ENCODE data around the gene TMEM120A.

TMEM120A gene

GRCh38 chr7:75981453-75982305 lies 12.7 kb downstream of the TMEM120A start:
- DNase-seq (ENCODE audit: low read depth in 2 of 2): no peak

GRCh38 chr7:75981203-75981452 lies 13.3 kb downstream of the TMEM120A start:
- DNase-seq (ENCODE audit: low read depth in 2 of 2): no peak

- no peak for DNase-seq (ENCODE audit: low read depth in 2 of 2)
Observed at GRCh38 chr7:75980430-75981202, 13.8 kb downstream of the TMEM120A start.

GRCh38 chr7:75979759-75980429 lies 14.5 kb downstream of the TMEM120A start:
- no peak for DNase-seq (ENCODE audit: low read depth in 2 of 2)

GRCh38 chr7:75977743-75978142 lies 16.7 kb downstream of the TMEM120A start:
- no peak for DNase-seq (ENCODE audit: low read depth in 2 of 2)

GRCh38 chr7:75971961-75972763 lies 22.2 kb downstream of the TMEM120A start:
- no peak for DNase-seq (ENCODE audit: low read depth in 2 of 2)

GRCh38 chr7:75971309-75971960 lies 23.0 kb downstream of the TMEM120A start:
- no peak for DNase-seq (ENCODE audit: low read depth in 2 of 2)

- DNase-seq (ENCODE audit: low read depth in 2 of 2): no peak
Observed at GRCh38 chr7:75969704-75970498, 24.5 kb downstream of the TMEM120A start.

- no peak for DNase-seq (ENCODE audit: low read depth in 2 of 2)
Observed at GRCh38 chr7:75969182-75969581, 25.2 kb downstream of the TMEM120A start.

- DNase-seq (ENCODE audit: low read depth in 2 of 2): no peak
Observed at GRCh38 chr7:75968561-75969001, 25.8 kb downstream of the TMEM120A start.

GRCh38 chr7:75968012-75968411 lies 26.4 kb downstream of the TMEM120A start:
- no peak for DNase-seq (ENCODE audit: low read depth in 2 of 2)

- DNase-seq (ENCODE audit: low read depth in 2 of 2): no peak
Observed at GRCh38 chr7:75967487-75967997, 26.9 kb downstream of the TMEM120A start.

- DNase-seq (ENCODE audit: low read depth in 2 of 2): no peak
Observed at GRCh38 chr7:75967055-75967454, 27.3 kb downstream of the TMEM120A start.

- no peak for DNase-seq (ENCODE audit: low read depth in 2 of 2)
Observed at GRCh38 chr7:75966190-75966961, 28.0 kb downstream of the TMEM120A start.

- no peak for DNase-seq (ENCODE audit: low read depth in 2 of 2)
Observed at GRCh38 chr7:75965617-75966016, 28.8 kb downstream of the TMEM120A start.

- DNase-seq (ENCODE audit: low read depth in 2 of 2): no peak
Observed at GRCh38 chr7:75963381-75963995, 30.9 kb downstream of the TMEM120A start.

- DNase-seq (ENCODE audit: low read depth in 2 of 2): no peak
Observed at GRCh38 chr7:75962607-75963380, 31.6 kb downstream of the TMEM120A start.

- no peak for DNase-seq (ENCODE audit: low read depth in 2 of 2)
Observed at GRCh38 chr7:75961218-75961617, 33.2 kb downstream of the TMEM120A start.
